Measurements from ENCODE around the gene GABRP.

GABRP gene

GRCh38 chr5:170739446-170739845 is 44.1 kb upstream of the GABRP start:
- Histone ChIP-seq H3K4me3 (IDR thresholded peaks at IDR 0.05; ENCODE audit: insufficient read depth, low read depth, low read length) (no peak overlapping the region), H2AFZ (ENCODE audit: low read depth) (no peak overlapping the region), H3K27me3 (ENCODE audit: insufficient read depth, low read depth) (no peaks in the 10 kb centered on the region), H3K4me1 (ENCODE audit: low read depth, poor library complexity, severe bottlenecking) (no peaks in the 10 kb centered on the region), H3K9ac (no peak overlapping the region), H3K36me3 (ENCODE audit: insufficient read depth) (no peaks in the 10 kb centered on the region), H3K79me2 (ENCODE audit: insufficient read depth, low read depth) (no peaks in the 10 kb centered on the region), H3K27ac (no peak overlapping the region), H4K20me1 (ENCODE audit: insufficient read depth) (no peaks in the 10 kb centered on the region), H3K4me2 (no peak overlapping the region)
- TF ChIP-seq, protein P1, sequence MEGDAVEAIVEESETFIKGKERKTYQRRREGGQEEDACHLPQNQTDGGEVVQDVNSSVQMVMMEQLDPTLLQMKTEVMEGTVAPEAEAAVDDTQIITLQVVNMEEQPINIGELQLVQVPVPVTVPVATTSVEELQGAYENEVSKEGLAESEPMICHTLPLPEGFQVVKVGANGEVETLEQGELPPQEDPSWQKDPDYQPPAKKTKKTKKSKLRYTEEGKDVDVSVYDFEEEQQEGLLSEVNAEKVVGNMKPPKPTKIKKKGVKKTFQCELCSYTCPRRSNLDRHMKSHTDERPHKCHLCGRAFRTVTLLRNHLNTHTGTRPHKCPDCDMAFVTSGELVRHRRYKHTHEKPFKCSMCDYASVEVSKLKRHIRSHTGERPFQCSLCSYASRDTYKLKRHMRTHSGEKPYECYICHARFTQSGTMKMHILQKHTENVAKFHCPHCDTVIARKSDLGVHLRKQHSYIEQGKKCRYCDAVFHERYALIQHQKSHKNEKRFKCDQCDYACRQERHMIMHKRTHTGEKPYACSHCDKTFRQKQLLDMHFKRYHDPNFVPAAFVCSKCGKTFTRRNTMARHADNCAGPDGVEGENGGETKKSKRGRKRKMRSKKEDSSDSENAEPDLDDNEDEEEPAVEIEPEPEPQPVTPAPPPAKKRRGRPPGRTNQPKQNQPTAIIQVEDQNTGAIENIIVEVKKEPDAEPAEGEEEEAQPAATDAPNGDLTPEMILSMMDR (conservative IDR thresholded peaks at IDR 0.05; ENCODE audit: low read depth, low read length), result no peak

- Histone ChIP-seq H3K79me2 (ENCODE audit: insufficient read depth, low read depth) (no peaks in the 10 kb centered on the region), H3K4me1 (ENCODE audit: low read depth, poor library complexity, severe bottlenecking) (peaks cover 11% of the 10 kb centered on the region), H2AFZ (ENCODE audit: low read depth) (no peak overlapping the region), H3K27ac (no peak overlapping the region), H3K4me3 (IDR thresholded peaks at IDR 0.05; ENCODE audit: insufficient read depth, low read depth, low read length) (no peak overlapping the region), H3K9ac (no peak overlapping the region), H3K4me2 (no peak overlapping the region), H4K20me1 (ENCODE audit: insufficient read depth) (no peaks in the 10 kb centered on the region), H3K27me3 (ENCODE audit: insufficient read depth, low read depth) (no peaks in the 10 kb centered on the region), H3K36me3 (ENCODE audit: insufficient read depth) (no peaks in the 10 kb centered on the region)
- TF ChIP-seq, protein P1 (conservative IDR thresholded peaks at IDR 0.05; ENCODE audit: low read depth, low read length), result no peak
Measured at GRCh38 chr5:170740551-170741205, 42.8 kb upstream of the GABRP start.

DNA sequence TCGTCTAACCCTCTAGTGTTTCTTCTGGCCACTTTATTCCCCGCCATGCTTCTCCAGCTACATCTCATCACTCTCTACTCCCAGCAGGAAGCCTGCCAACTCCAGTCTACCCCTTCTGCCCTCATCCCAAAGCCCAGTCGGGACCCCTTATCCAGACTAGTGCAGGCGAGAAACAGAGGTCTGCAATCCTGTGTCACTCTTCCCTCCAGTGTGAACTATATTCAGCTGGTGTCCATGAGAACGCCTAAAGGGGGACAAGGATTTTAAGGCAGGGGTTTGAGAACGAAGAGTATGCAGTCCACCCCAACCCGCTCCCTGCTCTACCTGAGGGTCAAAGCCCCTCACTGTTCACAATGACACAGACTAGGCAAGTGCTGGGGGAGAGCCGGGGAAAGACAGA is 41.7 kb upstream of the GABRP start:
- Histone ChIP-seq H2AFZ (ENCODE audit: low read depth) (no peak overlapping the region), H3K27me3 (ENCODE audit: insufficient read depth, low read depth) (no peaks in the 10 kb centered on the region), H3K4me1 (ENCODE audit: low read depth, poor library complexity, severe bottlenecking) (peaks cover 22% of the 10 kb centered on the region), H4K20me1 (ENCODE audit: insufficient read depth) (no peaks in the 10 kb centered on the region), H3K79me2 (ENCODE audit: insufficient read depth, low read depth) (no peaks in the 10 kb centered on the region), H3K9ac (no peak overlapping the region), H3K27ac (no peak overlapping the region), H3K4me3 (IDR thresholded peaks at IDR 0.05; ENCODE audit: insufficient read depth, low read depth, low read length) (no peak overlapping the region), H3K4me2 (no peak overlapping the region), H3K36me3 (ENCODE audit: insufficient read depth) (no peaks in the 10 kb centered on the region)
- TF ChIP-seq, protein P1 (conservative IDR thresholded peaks at IDR 0.05; ENCODE audit: low read depth, low read length), result no peak

DNA sequence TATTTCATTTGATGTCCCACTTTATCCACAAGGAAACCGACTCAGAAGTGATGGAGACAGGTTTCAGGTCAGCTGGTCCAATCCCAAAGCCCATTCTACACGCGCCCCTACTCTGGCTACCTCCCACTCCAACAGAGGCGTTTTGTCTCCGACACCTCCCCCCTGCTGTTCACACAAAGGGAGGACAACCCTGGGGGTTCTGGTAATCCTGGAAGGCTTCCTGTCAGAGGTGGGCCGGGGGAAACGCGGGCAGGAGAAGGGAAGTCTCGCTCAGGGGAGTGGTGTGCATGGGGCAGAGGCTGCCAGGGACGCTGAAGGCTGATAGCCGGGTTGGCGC is 39.7 kb upstream of the GABRP start:
- H3K27ac ChIP-seq, result no peak overlapping the region
- no peak overlapping the region for H3K4me3 ChIP-seq (IDR thresholded peaks at IDR 0.05; ENCODE audit: insufficient read depth, low read depth, low read length)
- H3K4me2 ChIP-seq, result no peak overlapping the region
- no peak overlapping the region for H2AFZ ChIP-seq (ENCODE audit: low read depth)
- no peaks in the 10 kb centered on the region for H4K20me1 ChIP-seq (ENCODE audit: insufficient read depth)
- no peaks in the 10 kb centered on the region for H3K27me3 ChIP-seq (ENCODE audit: insufficient read depth, low read depth)
- TF ChIP-seq, protein P1 (conservative IDR thresholded peaks at IDR 0.05; ENCODE audit: low read depth, low read length), result no peak
- no peaks in the 10 kb centered on the region for H3K79me2 ChIP-seq (ENCODE audit: insufficient read depth, low read depth)
- no peak overlapping the region for H3K9ac ChIP-seq
- H3K36me3 ChIP-seq (ENCODE audit: insufficient read depth), result no peaks in the 10 kb centered on the region
- peaks cover 23% of the 10 kb centered on the region for H3K4me1 ChIP-seq (ENCODE audit: low read depth, poor library complexity, severe bottlenecking)
